HG03280 (cell line): ENCODE measurements around the gene SDR39U1.
A peak's percentile ranks its signal among the peaks of the same experiment; 100 is the strongest.
"Not testable (repeated sequence)": the region's sequence is repeated elsewhere in the genome, so short reads cannot be mapped to it uniquely, and the experiment has no call there.

Experiments used
- ATAC-seq: cut with Tn5 transposase; IDR thresholded peaks from one replicate; pipeline ENCODE4 v1.9.1; 2021; ENCODE audit warnings: mild to moderate bottlenecking, moderate library complexity; ENCODE audit not compliant: unreplicated experiment

The SDR39U1 gene, protein sequence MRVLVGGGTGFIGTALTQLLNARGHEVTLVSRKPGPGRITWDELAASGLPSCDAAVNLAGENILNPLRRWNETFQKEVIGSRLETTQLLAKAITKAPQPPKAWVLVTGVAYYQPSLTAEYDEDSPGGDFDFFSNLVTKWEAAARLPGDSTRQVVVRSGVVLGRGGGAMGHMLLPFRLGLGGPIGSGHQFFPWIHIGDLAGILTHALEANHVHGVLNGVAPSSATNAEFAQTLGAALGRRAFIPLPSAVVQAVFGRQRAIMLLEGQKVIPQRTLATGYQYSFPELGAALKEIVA

DNA sequence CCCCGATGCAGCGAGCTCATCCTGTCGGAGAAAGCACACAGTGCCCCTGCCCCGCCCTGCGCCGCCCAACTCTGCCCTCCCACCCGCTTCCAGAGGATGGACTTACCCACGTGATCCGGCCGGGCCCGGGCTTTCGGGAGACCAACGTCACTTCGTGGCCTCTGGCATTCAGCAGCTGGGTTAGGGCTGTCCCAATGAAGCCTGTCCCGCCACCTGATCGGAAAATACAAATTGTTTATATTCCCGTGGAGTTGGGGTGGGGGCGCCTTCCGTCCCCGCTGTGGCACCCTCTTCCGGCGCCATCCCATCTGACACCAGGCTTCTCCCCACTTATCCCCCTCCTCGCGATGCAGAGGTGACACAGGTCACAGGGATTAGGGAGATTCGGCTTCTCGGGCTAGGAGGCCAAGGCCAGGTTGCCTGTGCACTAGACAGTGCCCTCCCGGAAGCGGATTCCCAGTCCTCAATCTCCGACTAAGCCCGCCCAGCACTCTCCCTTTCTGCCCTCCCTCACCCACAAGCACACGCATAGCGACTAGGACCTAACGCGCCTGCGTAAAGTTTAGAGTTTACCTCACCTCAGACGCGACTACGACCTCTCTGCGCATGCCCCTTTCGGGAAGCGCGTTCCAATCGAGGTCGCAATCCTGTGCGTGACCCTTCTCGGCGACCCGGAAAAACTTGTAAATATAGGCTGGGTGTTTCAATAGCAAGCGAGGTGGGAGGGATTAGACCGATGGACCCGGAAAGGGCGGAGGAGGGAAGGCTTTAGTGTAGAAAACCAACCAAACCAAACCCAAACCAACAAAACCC is at the start of gene SDR39U1:
SDR39U1 (minus strand) TSS at position 537 of the 813 bp plus-strand sequence; CDS start at position 530, 7 bp downstream.
- ATAC-seq, result peak; percentile 85

DNA sequence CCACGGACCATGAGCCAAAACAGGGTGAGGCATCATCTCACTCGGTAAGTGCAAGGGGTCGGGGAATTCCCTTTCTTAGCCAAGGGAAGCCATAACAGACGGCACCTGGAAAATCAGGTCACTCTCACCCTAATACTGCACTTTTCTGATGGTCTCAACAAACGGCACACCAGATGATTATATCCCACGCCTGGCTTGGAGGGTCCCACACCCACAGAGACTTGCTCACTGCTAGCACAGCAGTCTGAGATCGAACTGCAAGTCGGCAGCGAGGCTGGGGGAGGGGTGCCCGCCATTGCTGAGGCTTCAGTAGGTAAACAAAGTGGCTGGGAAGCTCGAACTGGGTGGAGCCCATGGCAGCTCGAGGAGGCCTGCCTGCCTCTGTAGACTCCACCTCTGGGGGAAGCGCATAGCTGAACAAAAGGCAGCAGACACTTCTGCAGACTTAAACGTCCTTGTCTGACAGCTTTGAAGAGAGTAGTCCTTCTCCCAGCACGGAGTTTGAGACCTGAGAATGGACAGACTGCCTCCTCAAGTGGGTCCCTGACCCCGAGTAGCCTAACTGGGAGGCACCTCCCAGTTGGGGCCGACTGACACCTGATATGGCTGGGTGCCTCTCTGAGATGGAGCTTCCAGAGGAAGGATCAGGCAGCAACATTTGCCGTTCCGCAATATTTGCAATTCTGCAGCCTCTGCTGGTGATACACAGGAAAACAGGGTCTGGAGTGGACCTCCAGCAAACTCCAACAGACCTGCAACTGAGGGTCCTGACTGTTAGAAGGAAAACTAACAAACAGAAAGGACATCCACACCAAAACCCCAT is 49.2 kb upstream of the SDR39U1 start:
- ATAC-seq, result not testable (repeated sequence)

DNA sequence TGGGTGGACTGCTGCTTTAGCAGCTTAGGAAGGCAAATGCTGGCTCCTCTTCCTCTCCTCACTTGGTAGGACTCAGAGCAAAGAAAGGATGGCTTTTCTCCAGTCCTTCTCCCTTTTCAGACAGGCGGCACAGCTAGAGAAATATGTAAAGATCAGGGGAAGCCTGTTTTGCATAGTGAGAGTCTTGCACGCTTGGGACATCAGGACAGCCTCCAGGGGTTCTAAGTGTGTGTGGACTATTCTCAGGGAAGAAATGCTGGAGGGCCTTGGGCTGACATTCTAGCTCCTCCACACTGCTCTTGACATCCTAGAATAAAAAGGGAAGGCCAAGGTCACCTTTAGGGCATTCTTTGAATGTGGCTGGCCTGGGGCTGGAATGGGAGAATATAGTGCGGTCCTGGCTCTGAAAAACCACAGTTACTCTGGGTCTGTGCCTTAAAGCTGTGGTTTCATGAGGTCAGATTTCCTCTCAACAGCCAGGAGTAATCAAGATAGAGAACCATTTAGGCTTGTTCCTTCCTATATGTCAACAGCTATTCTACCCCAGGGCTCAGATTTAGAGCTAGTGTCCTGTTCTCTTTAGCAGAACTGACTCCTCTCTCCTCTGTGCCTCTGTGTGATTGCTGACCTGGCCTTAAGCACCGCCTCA is 41.2 kb upstream of the SDR39U1 start:
- no peak for ATAC-seq

DNA sequence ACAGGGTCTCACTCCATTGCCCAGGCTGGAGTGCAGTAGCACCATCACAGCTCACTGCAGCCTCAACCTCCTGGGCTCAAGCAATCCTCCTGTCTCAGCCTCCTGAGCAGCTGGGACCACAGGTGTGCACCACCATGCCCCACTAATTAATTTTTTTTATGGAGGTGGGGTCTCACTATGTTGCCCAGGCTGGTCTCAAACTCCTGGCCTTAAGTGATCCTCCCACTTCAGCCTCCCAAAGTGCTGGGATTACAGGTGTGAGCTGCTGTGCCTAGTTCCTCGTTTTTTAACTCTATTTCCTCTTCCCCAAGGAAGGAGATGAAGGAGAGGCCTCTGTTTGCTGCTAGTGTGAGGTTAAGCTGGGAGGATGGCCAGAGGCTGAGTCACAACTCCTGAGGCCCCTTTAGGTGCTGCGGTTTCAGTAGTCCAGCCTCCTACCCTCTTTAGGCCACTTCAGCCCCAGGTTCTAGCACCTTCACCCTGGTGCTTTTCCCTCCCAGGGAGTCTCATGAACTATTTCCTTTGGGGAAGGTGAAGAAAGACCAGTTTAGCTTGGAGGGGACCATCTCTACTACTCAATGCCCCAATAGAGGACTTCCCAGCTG is 40.2 kb upstream of the SDR39U1 start:
- ATAC-seq, result not testable (repeated sequence)

DNA sequence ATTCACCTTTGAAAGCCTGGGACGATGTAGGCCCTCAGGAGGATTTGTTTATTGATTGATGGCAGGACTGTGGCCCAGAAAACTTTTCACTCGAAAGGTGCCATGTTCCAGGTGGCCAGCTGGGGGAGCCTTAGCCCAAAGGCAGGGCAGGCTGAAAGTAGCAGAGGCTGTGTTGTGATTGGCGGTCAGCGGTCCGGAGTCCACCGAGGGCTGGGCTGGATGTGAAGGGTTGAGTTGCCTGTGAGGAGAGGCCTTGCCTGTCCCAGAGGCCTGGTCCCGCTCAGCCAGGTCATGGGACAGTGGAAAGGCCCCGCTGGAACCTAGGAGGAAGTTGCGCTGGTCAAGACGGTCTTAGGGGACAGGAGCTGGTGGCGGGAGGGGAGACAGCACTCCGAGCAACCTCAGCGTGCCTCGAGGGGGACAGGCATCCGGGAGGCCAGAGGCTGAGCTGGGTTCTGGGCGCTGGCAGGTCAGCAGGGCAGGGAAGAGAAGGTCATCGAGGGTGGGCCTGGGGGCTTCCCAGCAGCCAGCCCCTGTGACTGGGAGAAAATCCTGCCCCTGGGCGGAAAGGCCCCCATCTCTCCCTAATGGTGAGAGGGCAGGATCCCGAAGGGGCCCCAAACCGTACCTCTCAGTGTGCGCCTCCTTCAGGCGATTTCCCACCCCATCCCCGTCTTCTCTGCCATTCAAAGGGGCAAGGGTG is 39.2 kb upstream of the SDR39U1 start:
- ATAC-seq, result peak; percentile 89

DNA sequence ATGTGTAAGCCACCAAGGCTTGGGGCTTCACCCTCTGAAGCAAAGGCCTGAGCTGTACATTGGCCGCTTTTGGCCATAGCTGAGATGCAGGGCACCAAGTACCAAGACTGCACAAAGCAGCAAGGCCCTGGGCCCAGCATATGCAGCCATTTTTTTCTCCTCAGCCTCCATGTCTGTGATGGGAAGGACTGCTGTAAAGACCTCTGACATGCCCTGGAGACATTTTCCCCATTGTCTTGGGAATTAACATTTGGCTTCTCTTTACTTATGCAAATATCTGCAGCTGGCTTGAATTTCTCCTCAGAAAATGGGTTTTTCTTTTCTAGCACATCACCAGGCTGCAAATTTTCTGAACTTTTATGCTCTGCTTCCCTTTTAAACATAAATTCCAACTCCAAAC is 37.4 kb upstream of the SDR39U1 start:
- ATAC-seq, result not testable (repeated sequence)

DNA sequence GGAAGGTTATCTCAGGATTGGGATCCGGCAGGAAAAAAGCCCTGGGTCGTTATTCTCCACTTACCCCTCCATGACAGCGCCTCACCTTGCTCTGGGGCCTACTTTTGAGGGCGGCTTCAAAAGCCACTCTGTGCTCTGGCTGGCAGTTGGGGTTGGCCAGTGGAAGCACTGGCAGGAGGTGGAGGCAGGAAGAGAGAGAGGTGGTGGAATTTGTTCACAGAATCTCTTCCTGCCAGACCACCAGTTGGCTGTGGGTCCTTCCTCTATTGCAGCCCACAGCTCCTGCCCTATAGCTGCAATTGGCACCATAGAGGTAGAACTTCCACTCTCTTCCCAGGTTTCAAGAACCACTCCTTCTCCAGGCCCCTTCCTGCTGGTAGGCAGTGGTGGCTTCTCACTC is 32.7 kb upstream of the SDR39U1 start:
- ATAC-seq, result no peak

DNA sequence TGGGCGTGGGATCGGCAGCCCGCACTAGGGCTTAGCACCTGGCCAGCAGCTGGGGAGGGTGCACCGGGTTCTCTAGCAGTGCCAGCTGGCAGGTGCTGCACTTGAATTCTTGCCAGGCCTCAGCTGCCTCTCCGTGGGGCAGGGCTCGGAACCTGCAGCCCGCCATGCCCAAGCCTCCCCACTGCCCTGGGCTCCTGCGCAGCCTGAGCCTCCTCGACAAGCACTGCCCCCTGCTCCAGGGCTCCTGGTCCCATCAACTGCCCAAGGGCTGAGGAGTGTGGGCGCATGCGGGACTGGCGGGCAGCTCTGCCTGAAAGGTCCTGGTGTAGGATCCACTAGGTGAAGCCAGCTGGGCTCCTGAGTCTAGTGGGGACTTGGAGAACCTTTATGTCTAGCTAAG is 30.6 kb upstream of the SDR39U1 start:
- no peak for ATAC-seq

DNA sequence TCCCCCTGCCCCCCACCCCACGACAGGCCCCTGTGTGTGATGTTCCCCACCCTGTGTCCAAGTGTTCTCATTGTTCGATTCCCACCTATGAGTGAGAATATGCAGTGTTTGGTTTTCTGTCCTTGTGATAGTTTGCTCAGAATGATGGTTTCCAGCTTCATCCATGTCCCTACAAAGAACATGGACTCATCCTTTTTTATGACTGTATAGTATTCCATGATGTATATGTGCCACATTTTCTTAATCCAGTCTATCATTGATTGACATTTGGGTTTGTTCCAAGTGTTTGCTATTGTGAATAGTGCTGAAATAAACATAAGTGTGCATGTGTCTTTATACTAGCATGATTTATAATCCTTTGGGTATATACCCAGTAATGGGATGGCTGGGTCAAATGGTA is 27.9 kb upstream of the SDR39U1 start:
- not testable (repeated sequence) for ATAC-seq

DNA sequence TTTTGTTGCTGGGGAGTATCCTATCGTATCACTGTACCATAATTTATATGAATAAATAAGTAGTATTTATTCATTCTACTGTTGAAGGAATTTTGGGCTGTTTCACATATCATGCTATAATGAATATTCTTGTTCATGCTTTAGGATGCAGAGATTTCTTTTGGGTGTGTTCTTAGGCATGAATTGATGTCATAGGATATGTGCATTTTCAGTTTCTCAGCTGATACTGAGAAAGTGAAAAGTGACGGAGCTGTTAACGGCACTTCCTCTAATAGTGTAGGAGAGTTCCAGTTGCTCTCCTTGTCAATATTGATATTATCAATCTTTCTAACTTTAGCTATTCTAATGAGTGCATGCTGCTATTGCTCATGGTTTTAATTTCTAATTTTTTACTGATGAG is 23.2 kb upstream of the SDR39U1 start:
- no peak for ATAC-seq

DNA sequence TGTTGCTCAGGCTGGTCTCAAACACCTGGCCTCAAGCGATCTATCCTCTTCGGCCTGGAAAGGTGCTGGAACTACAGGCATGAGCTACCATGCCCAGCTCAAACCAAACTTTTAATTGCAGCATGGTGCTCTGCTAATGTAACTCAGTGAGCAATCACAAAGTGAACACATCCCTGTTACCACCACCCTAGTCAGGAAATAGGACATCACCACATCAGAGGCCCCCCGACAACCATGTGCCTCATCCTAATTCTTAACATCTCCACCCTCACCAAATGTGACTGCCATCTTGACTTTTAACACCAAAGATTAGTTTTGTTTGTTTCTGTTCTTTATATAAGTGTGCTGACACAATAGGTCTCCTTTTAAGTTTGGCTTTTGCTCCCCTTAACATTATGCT is 22.8 kb upstream of the SDR39U1 start:
- no peak for ATAC-seq

DNA sequence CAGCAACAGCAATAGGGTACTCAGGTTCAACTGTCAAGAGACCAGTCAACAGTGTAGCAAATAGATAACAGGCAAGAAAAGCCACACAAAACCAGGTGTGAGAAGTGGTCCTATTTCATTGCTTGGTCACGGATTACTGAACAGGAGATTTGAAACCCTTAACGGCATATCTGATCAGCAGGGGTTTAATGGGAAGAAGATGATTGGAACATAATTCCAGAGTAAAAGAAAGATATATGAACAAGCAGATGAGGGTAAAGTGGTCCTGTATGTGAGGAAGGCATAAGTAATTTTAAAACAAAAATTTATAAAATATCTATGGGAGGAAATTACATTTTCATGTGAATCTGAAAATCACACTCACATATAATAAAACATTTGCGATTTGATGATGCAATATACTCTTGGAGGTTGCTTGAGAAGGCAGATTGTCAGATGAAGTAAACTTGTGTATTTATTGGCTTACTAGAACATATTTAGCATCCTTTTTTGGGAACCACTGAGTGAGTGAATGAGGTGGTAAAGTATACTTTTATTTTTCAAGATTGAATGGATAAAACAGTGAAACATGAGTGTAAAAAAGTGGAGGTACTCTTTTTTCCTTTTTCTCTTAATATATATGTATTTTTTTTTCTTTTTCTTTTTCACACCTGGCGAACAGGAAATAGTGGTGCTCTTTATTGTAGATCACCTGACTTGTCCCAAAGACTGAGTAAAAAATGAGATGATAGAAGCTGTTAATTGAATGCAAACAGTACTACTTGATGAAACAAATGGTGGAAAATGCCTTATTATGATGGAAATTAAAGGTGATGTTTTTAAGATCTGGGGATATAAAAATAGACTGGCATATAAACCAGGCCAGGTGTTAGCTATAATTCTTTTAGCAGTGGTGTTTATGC is 21.6 kb upstream of the SDR39U1 start:
- ATAC-seq, result no peak

DNA sequence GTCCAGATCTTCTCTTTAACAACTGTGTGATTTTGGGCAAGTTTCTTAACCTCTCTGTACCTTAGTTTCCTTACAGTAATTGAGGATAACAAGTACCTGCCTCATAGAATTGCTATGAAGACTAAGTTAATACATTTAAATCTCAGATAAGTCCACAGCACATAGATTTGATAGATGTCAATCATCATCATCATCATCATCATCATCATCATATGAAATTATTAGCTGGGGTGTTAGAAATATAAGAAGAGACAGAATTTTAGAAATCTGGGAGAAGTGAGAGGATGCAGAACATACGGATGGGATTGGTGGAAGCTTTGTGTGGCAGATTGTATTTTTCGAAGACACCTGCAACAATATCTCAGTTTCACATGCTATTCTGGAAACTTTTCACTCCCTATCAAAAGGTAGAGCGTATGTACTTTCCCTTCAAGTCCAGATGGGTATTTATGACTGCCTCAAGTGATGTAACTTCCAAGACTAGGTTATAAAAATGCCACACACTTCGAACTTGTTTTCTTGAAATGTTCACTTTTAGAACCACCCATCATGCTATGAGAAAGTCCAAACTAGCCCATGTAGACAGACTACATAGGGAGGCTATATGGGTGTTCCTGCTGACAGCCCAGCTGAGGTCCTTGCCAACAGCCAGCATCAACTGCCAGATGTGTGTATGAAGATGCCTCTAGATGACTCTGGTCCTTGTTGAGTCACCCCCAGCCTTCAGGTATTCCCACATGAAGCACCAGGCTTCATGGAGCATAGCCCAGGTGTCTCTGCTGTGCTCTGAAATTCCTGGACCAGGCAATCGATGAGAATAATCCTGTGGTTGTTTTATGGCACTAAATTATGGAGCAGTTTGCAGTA is 20.7 kb upstream of the SDR39U1 start:
- ATAC-seq, result no peak

DNA sequence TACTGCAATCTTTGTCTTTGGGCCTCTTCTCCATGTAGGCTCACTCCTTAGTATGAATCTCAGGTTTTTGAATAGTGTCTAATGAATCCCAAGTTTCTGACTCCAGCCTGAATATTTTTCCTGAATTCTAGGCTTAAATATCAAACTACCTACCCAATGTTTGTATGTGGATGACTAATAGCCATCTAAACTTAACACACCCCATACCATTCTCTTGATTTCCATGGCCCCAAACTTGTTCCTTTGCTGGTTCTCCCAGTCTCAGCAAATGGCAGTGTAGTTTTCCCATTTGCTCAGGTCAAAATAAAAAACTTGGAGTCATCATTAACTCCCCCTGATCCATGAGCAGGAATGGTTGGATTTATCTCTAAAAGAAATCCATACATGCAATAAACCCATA is 18.8 kb upstream of the SDR39U1 start:
- ATAC-seq, result no peak

DNA sequence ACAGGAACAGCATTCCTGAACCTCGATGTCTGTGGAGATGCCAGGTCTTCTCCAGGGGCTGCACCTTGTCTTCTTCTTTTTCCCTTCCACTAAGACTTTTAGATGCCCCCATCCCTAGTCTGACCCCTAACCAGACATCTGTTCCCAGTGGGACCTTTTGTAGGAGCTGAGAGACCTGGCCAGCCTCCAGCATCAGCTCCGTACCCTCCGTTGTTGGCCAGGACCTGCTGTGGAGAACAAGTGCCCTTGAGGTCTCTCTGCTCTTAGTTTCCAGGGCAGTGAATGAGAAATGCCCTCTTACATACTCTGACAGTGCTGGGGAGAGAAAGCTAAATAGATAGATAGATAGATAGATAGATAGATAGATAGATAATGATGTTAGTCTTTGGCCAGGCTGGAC is 16.8 kb upstream of the SDR39U1 start:
- ATAC-seq, result no peak

DNA sequence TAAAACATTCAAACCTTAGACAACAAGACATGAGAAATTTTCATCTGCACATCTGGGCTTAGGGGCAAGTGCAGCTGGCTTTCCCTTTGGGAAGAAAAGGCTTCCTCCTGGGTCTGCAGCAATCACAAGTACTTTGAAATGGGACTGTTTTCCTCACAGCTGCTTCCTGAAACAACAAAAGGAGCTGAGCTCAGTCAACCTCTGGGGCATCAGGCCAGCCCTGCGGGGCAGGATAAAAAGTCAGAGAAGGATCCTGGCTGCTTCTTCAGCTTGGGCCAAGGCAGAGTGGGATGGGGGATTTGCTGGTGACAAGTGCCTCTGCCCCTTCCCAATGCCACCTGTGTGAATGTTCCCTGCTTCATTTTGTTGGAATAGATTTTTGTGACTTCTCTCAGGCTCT is 16.2 kb upstream of the SDR39U1 start:
- no peak for ATAC-seq

DNA sequence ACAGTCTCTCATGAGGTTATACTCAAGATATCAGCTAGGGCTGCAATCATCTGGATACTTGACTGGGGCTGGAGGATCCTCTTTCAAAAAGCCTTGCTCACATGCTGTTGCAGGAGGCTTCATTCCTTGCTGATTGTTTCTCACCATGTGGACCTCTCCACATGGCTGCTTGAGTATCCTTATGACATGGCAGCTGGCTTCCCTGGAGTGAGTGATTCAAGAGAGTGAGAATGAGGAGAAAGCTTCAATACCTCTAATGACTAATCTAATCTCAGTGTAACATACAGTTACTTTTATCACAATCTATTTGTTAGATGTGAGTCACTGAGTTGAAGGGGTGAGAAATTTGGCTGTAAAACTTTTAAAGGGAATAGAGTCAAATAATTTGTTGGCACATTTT is 14.4 kb upstream of the SDR39U1 start:
- ATAC-seq, result no peak

DNA sequence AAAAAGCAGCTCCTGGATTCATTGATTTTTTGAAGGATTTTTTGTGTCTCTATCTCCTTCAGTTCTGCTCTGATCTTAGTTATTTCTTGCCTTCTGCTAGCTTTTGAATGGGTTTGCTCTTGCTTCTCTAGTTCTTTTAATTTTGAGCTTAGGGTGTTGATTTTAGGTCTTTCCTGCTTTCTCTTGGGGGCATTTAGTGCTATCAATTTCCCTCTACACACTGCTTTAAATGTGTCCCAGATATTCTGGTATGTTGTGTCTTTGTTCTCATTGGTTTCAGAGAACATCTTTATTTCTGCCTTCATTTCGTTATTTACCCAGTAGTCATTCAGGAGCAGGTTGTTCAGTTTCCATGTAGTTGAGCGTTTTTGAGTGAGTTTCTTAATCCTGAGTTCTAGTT is 8.3 kb upstream of the SDR39U1 start:
- not testable (repeated sequence) for ATAC-seq
